Panc1 (cell line): Measurements from ENCODE around the gene UGT2A1.

Experiments
- REST ChIP-seq, 2 experiments: IDR thresholded peaks; 2 replicates each; pipeline ENCODE4 v1.6.1; 2011 to 2012; ENCODE audit warnings: low read depth in 2 of 2, control low read depth in 1 of 2, low read length in 1 of 2, mild to moderate bottlenecking in 1 of 2, moderate library complexity in 1 of 2; ENCODE audit not compliant: insufficient read depth in 1 of 2
- TF ChIP-seq, protein P1 (sequence below): fragments of 450-650 bp; IDR thresholded peaks from 2 replicates; pipeline ENCODE4 v1.5.1; 2017; ENCODE audit warnings: mild to moderate bottlenecking

GRCh38 chr4:69649207-69649606 is 3.8 kb downstream of the UGT2A1 start:
- TF ChIP-seq REST (IDR thresholded peaks at IDR 0.05; ENCODE audit: insufficient read depth in 1 of 2, low read depth in 2 of 2, low read length in 1 of 2): no peak
- TF ChIP-seq, protein P1, sequence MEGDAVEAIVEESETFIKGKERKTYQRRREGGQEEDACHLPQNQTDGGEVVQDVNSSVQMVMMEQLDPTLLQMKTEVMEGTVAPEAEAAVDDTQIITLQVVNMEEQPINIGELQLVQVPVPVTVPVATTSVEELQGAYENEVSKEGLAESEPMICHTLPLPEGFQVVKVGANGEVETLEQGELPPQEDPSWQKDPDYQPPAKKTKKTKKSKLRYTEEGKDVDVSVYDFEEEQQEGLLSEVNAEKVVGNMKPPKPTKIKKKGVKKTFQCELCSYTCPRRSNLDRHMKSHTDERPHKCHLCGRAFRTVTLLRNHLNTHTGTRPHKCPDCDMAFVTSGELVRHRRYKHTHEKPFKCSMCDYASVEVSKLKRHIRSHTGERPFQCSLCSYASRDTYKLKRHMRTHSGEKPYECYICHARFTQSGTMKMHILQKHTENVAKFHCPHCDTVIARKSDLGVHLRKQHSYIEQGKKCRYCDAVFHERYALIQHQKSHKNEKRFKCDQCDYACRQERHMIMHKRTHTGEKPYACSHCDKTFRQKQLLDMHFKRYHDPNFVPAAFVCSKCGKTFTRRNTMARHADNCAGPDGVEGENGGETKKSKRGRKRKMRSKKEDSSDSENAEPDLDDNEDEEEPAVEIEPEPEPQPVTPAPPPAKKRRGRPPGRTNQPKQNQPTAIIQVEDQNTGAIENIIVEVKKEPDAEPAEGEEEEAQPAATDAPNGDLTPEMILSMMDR: no peak
